Ammon's horn (tissue), 1 donor: ENCODE measurements around the gene BACE2.

Source experiments
- DNase-seq: peaks from one replicate; pipeline ENCODE4 v3.0.0-alpha.2; 2016; ENCODE audit warnings: low spot score

Gene BACE2

GRCh38 chr21:41321908-41322495, 154.0 kb downstream of the BACE2 start:
- no peak for DNase-seq

- no peak for DNase-seq
Observed at GRCh38 chr21:41322496-41323382, 154.8 kb downstream of the BACE2 start.

GRCh38 chr21:41325138-41325912, 157.4 kb downstream of the BACE2 start:
- no peak for DNase-seq

- no peak for DNase-seq
Observed at GRCh38 chr21:41326414-41327080, 158.6 kb downstream of the BACE2 start.

GRCh38 chr21:41327753-41328152, 159.8 kb downstream of the BACE2 start:
- no peak for DNase-seq

GRCh38 chr21:41328660-41329607, 161.0 kb downstream of the BACE2 start:
- no peak for DNase-seq
